ENCODE results near the gene TCEAL6.
"Not testable (repeated sequence)": the region's sequence is repeated elsewhere in the genome, so short reads cannot be mapped to it uniquely, and the experiment has no call there.

Gene TCEAL6

GRCh38 chrX:102142274-102142673, at the start of gene TCEAL6:
Gene TCEAL6 (minus strand): TSS chrX:102142481.
- H3K4me3 ChIP-seq (ENCODE audit: low read length); H3K9me3 ChIP-seq (ENCODE audit: control insufficient read depth, low read length); H3K4me1 ChIP-seq (ENCODE audit: control insufficient read depth, insufficient read depth, low read length); H3K36me3 ChIP-seq (ENCODE audit: control insufficient read depth, insufficient read depth, low read length, severe bottlenecking); DNase-seq (ENCODE audit: low read depth); H3K9ac ChIP-seq (ENCODE audit: low read length): not testable (repeated sequence)
- H3K27me3 ChIP-seq (replicated peaks; ENCODE audit: control insufficient read depth, insufficient read depth, low read length): peaks cover 30% of the 10 kb centered on the region

GRCh38 chrX:102185967-102186720, 43.9 kb upstream of the TCEAL6 start:
- Histone ChIP-seq H3K27me3 (replicated peaks; ENCODE audit: control insufficient read depth, insufficient read depth, low read length) (peaks cover 4% of the 10 kb centered on the region), H3K9ac (ENCODE audit: low read length) (no peak overlapping the region), H3K36me3 (ENCODE audit: control insufficient read depth, insufficient read depth, low read length, severe bottlenecking) (no peaks in the 10 kb centered on the region), H3K9me3 (ENCODE audit: control insufficient read depth, low read length) (peaks cover 9% of the 10 kb centered on the region), H3K4me1 (ENCODE audit: control insufficient read depth, insufficient read depth, low read length) (no peaks in the 10 kb centered on the region), H3K4me3 (ENCODE audit: low read length) (no peak overlapping the region)
- no peak for DNase-seq (ENCODE audit: low read depth)

GRCh38 chrX:102155806-102156179, 13.5 kb upstream of the TCEAL6 start, which contains the start of gene BEX5:
Gene BEX5 (minus strand): TSS chrX:102155977. CDS start chrX:102154265, 1,712 bp downstream.
- peak; percentile 19 for DNase-seq (ENCODE audit: low read depth)
- Histone ChIP-seq H3K4me1 (ENCODE audit: control insufficient read depth, insufficient read depth, low read length) (no peaks in the 10 kb centered on the region), H3K9me3 (ENCODE audit: control insufficient read depth, low read length) (no peaks in the 10 kb centered on the region), H3K36me3 (ENCODE audit: control insufficient read depth, insufficient read depth, low read length, severe bottlenecking) (no peaks in the 10 kb centered on the region), H3K9ac (ENCODE audit: low read length) (no peak within 1 kb of the TSS), H3K27me3 (replicated peaks; ENCODE audit: control insufficient read depth, insufficient read depth, low read length) (peaks cover 29% of the 10 kb centered on the region), H3K4me3 (ENCODE audit: low read length) (peak within 1 kb of the TSS; percentile 47)

GRCh38 chrX:102154900-102155805, 12.9 kb upstream of the TCEAL6 start:
- Histone ChIP-seq H3K27me3 (replicated peaks; ENCODE audit: control insufficient read depth, insufficient read depth, low read length) (peaks cover 27% of the 10 kb centered on the region), H3K4me1 (ENCODE audit: control insufficient read depth, insufficient read depth, low read length) (no peaks in the 10 kb centered on the region), H3K9me3 (ENCODE audit: control insufficient read depth, low read length) (peaks cover under 1% of the 10 kb centered on the region), H3K9ac (ENCODE audit: low read length) (no peak overlapping the region), H3K36me3 (ENCODE audit: control insufficient read depth, insufficient read depth, low read length, severe bottlenecking) (no peaks in the 10 kb centered on the region), H3K4me3 (ENCODE audit: low read length) (peak overlapping the region; percentile 47)
- DNase-seq (ENCODE audit: low read depth): no peak

- H3K4me3 ChIP-seq (ENCODE audit: low read length): no peak overlapping the region
Observed at GRCh38 chrX:102154218-102154860, 12.1 kb upstream of the TCEAL6 start.

GRCh38 chrX:102141631-102142030, 650 bp downstream of the TCEAL6 start:
- not testable (repeated sequence) for H3K9me3 ChIP-seq (ENCODE audit: control insufficient read depth, low read length); H3K9ac ChIP-seq (ENCODE audit: low read length); DNase-seq (ENCODE audit: low read depth); H3K4me1 ChIP-seq (ENCODE audit: control insufficient read depth, insufficient read depth, low read length); H3K4me3 ChIP-seq (ENCODE audit: low read length); H3K36me3 ChIP-seq (ENCODE audit: control insufficient read depth, insufficient read depth, low read length, severe bottlenecking)
- H3K27me3 ChIP-seq (replicated peaks; ENCODE audit: control insufficient read depth, insufficient read depth, low read length): peaks cover 31% of the 10 kb centered on the region

More at GRCh38 chrX:102154218-102154860, 12.1 kb upstream of the TCEAL6 start:
- peaks cover 27% of the 10 kb centered on the region for H3K27me3 ChIP-seq (replicated peaks; ENCODE audit: control insufficient read depth, insufficient read depth, low read length)
- H3K4me1 ChIP-seq (ENCODE audit: control insufficient read depth, insufficient read depth, low read length): no peaks in the 10 kb centered on the region
- no peak overlapping the region for H3K9ac ChIP-seq (ENCODE audit: low read length)
- H3K36me3 ChIP-seq (ENCODE audit: control insufficient read depth, insufficient read depth, low read length, severe bottlenecking): no peaks in the 10 kb centered on the region
- no peak for DNase-seq (ENCODE audit: low read depth)
- H3K9me3 ChIP-seq (ENCODE audit: control insufficient read depth, low read length): peaks cover 4% of the 10 kb centered on the region

GRCh38 chrX:102140876-102141275, 1.4 kb downstream of the TCEAL6 start:
- not testable (repeated sequence) for H3K4me3 ChIP-seq (ENCODE audit: low read length); H3K9ac ChIP-seq (ENCODE audit: low read length); H3K9me3 ChIP-seq (ENCODE audit: control insufficient read depth, low read length); H3K4me1 ChIP-seq (ENCODE audit: control insufficient read depth, insufficient read depth, low read length); DNase-seq (ENCODE audit: low read depth); H3K36me3 ChIP-seq (ENCODE audit: control insufficient read depth, insufficient read depth, low read length, severe bottlenecking)
- H3K27me3 ChIP-seq (replicated peaks; ENCODE audit: control insufficient read depth, insufficient read depth, low read length): peaks cover 35% of the 10 kb centered on the region

GRCh38 chrX:102138064-102138463, 4.2 kb downstream of the TCEAL6 start:
- DNase-seq (ENCODE audit: low read depth): no peak

GRCh38 chrX:102129473-102129872, 12.8 kb downstream of the TCEAL6 start:
- Histone ChIP-seq H3K36me3 (ENCODE audit: control insufficient read depth, insufficient read depth, low read length, severe bottlenecking) (no peaks in the 10 kb centered on the region), H3K4me3 (ENCODE audit: low read length) (no peak overlapping the region), H3K9me3 (ENCODE audit: control insufficient read depth, low read length) (no peaks in the 10 kb centered on the region), H3K9ac (ENCODE audit: low read length) (no peak overlapping the region), H3K4me1 (ENCODE audit: control insufficient read depth, insufficient read depth, low read length) (no peaks in the 10 kb centered on the region), H3K27me3 (replicated peaks; ENCODE audit: control insufficient read depth, insufficient read depth, low read length) (peaks cover 56% of the 10 kb centered on the region)
- peak; percentile 35 for DNase-seq (ENCODE audit: low read depth)

More at GRCh38 chrX:102138064-102138463, 4.2 kb downstream of the TCEAL6 start:
- H3K9ac ChIP-seq (ENCODE audit: low read length): no peak overlapping the region
- H3K27me3 ChIP-seq (replicated peaks; ENCODE audit: control insufficient read depth, insufficient read depth, low read length): peaks cover 40% of the 10 kb centered on the region
- H3K36me3 ChIP-seq (ENCODE audit: control insufficient read depth, insufficient read depth, low read length, severe bottlenecking): no peaks in the 10 kb centered on the region
- no peaks in the 10 kb centered on the region for H3K4me1 ChIP-seq (ENCODE audit: control insufficient read depth, insufficient read depth, low read length)
- H3K4me3 ChIP-seq (ENCODE audit: low read length): no peak overlapping the region
- H3K9me3 ChIP-seq (ENCODE audit: control insufficient read depth, low read length): peaks cover under 1% of the 10 kb centered on the region

GRCh38 chrX:102126863-102127262, 15.4 kb downstream of the TCEAL6 start:
- H3K36me3 ChIP-seq (ENCODE audit: control insufficient read depth, insufficient read depth, low read length, severe bottlenecking): no peaks in the 10 kb centered on the region
- peaks cover 61% of the 10 kb centered on the region for H3K27me3 ChIP-seq (replicated peaks; ENCODE audit: control insufficient read depth, insufficient read depth, low read length)
- no peaks in the 10 kb centered on the region for H3K4me1 ChIP-seq (ENCODE audit: control insufficient read depth, insufficient read depth, low read length)
- H3K4me3 ChIP-seq (ENCODE audit: low read length): no peak overlapping the region
- DNase-seq (ENCODE audit: low read depth): no peak
- H3K9ac ChIP-seq (ENCODE audit: low read length): no peak overlapping the region
- no peaks in the 10 kb centered on the region for H3K9me3 ChIP-seq (ENCODE audit: control insufficient read depth, low read length)

Data from adipocyte (in vitro differentiated cells).